T47D (cell line): ENCODE results near the gene SFXN2.
A peak's percentile ranks its signal among the peaks of the same experiment; 100 is the strongest.
"Not testable (repeated sequence)": the region's sequence is repeated elsewhere in the genome, so short reads cannot be mapped to it uniquely, and the experiment has no call there.

Source experiments
- DNase-seq, 2 experiments: peaks; one replicate each; pipeline versions ENCODE4 v3.0.0 to v3.0.0-alpha.2; 2011 to 2012; ENCODE audit warnings: low read depth in 1 of 2, low spot score in 1 of 2
- JUND ChIP-seq: IDR thresholded peaks from 2 replicates; pipeline ENCODE4 v1.6.1; 2012; ENCODE audit warnings: low read depth
- in situ Hi-C: cut with HindIII; loops from 2 replicates; pipeline ENCODE4 v1.10.0; 2016; ENCODE audit warnings: low sequenced_read_pairs, low pct_unique_long_range_greater_than_20kb

The SFXN2 gene

GRCh38 chr10:102691285-102692066 lies 23.0 kb upstream of the SFXN2 start:
- in situ Hi-C loops, result no loop called here
- no peak for TF ChIP-seq JUND
- DNase-seq, result no peak

- in situ Hi-C loops, DNase-seq: not testable (repeated sequence)
These were observed 19.0 kb upstream of the SFXN2 start for GRCh38 chr10:102695401-102695800.

- in situ Hi-C loops, result no loop called here
- TF ChIP-seq JUND, result no peak
- no peak for DNase-seq
These were observed 17.7 kb upstream of the SFXN2 start for GRCh38 chr10:102696736-102697135.

GRCh38 chr10:102698894-102699293 lies 15.5 kb upstream of the SFXN2 start:
- in situ Hi-C loops, result no loop called here
- TF ChIP-seq JUND, result no peak
- no peak for DNase-seq

GRCh38 chr10:102701272-102701671 lies 13.2 kb upstream of the SFXN2 start:
- DNase-seq, result no peak
- in situ Hi-C loops, result no loop called here
- TF ChIP-seq JUND, result no peak

GRCh38 chr10:102701796-102702195 lies 12.6 kb upstream of the SFXN2 start:
- DNase-seq, result no peak
- no peak for TF ChIP-seq JUND
- in situ Hi-C loops, result no loop called here

- DNase-seq, result no peak
- in situ Hi-C loops, result no loop called here
- no peak for TF ChIP-seq JUND
These were observed 11.7 kb upstream of the SFXN2 start for GRCh38 chr10:102702742-102703141.

- DNase-seq, result no peak
- in situ Hi-C loops, result no loop called here
- no peak for TF ChIP-seq JUND
These were observed 9.5 kb upstream of the SFXN2 start for GRCh38 chr10:102704915-102705314.

- no peak for TF ChIP-seq JUND
- no peak for DNase-seq
- in situ Hi-C loops, result no loop called here
These were observed 8.9 kb upstream of the SFXN2 start for GRCh38 chr10:102705531-102705930.

- peak; percentile 96; the same call in 1 of the 2 replicates for TF ChIP-seq JUND
- DNase-seq, result peak in 1 of 2 experiments; percentile 97
These were observed 3.8 kb upstream of the SFXN2 start for GRCh38 chr10:102710609-102711008.

GRCh38 chr10:102712089-102712488 lies 2.3 kb upstream of the SFXN2 start:
- DNase-seq, result no peak
- TF ChIP-seq JUND, result no peak
- in situ Hi-C loops, result no loop called here

More at GRCh38 chr10:102710609-102711008, 3.8 kb upstream of the SFXN2 start:
- in situ Hi-C loops, result no loop called here

GRCh38 chr10:102712843-102713538 lies 1.4 kb upstream of the SFXN2 start:
- TF ChIP-seq JUND, result no peak
- DNase-seq, result no peak
- in situ Hi-C loops, result no loop called here

- DNase-seq, result no peak
- in situ Hi-C loops, result no loop called here
- TF ChIP-seq JUND, result no peak
These were observed 960 bp upstream of the SFXN2 start for GRCh38 chr10:102713539-102713813.
